ENCODE data around the gene LETM1. TPM values are rescaled to one million over a fixed set of nuclear protein-coding genes. Genes with fewer than 3 reads are reported as not detected.

The LETM1 gene
- total and polyA plus RNA-seq, 5 donors from 2014 or later, result 10.3 to 41.8 (median 12.4) TPM

DNA sequence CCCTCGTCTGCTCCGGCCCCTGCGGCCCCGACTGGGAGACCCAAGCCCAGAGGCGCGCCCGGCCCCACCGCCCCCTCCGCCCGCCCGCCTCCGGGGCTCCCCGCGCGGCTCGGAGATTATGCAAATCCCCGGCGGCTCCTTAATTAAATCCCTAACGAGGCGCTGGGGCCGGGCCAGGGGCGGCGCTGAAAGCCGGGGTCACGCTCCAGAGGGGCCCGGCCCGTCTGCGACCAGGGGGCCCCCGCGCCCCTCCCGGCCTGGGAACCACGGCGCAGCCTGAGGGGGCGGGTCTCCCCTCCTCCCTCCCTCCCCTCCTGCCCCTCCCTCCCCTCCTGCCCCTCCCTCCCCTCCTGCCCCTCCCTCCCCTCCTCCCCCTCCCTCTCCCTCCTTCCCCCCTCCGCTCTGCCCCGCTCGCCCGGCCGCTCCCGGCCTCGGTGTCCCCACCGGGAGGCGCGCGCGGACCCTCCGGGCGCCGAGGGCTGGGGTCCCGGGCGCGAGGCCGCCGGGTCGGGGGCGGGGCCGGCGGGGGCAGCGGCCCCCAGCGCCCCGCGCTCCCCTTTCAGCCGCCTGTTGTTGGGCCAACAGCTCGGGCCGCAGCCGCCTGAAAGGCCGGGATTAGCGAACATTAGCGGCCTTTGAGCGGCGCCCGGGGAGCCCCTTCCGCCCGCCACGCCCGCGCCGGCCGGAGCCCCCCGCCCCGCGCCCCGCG is 88.7 kb downstream of the LETM1 start:
- Histone ChIP-seq H3K27me3 (ENCODE audit: control insufficient read depth, insufficient read depth, low read length) (no peaks in the 10 kb centered on the region), H3K36me3 (ENCODE audit: control insufficient read depth, insufficient read depth, low read length) (no peaks in the 10 kb centered on the region), H3K4me3 (ENCODE audit: low read depth, low read length) (no peak overlapping the region), H3K4me1 (ENCODE audit: control insufficient read depth, insufficient read depth, low read length, poor library complexity, severe bottlenecking) (peaks cover 5% of the 10 kb centered on the region), H3K27ac (ENCODE audit: insufficient read depth, low read length, poor library complexity, severe bottlenecking) (no peak overlapping the region), H3K9me3 (ENCODE audit: control insufficient read depth in 2 of 2, low read length in 2 of 2) (no peaks in the 10 kb centered on the region)
- H3K36me3 Mint-ChIP-seq, result no peaks in the 10 kb centered on the region
- H3K4me3 Mint-ChIP-seq, result no peak overlapping the region
- H3K4me1 Mint-ChIP-seq, result peaks cover 0 to 7% (median 0%) of the 10 kb centered on the region in 4 donors
- no peak for DNase-seq
- ATAC-seq (ENCODE audit: low read depth in 2 of 2), result no peak
- H3K27me3 Mint-ChIP-seq, result peaks cover 11% of the 10 kb centered on the region
- no peaks in the 10 kb centered on the region for H3K9me3 Mint-ChIP-seq
- no peak overlapping the region for H3K27ac Mint-ChIP-seq

DNA sequence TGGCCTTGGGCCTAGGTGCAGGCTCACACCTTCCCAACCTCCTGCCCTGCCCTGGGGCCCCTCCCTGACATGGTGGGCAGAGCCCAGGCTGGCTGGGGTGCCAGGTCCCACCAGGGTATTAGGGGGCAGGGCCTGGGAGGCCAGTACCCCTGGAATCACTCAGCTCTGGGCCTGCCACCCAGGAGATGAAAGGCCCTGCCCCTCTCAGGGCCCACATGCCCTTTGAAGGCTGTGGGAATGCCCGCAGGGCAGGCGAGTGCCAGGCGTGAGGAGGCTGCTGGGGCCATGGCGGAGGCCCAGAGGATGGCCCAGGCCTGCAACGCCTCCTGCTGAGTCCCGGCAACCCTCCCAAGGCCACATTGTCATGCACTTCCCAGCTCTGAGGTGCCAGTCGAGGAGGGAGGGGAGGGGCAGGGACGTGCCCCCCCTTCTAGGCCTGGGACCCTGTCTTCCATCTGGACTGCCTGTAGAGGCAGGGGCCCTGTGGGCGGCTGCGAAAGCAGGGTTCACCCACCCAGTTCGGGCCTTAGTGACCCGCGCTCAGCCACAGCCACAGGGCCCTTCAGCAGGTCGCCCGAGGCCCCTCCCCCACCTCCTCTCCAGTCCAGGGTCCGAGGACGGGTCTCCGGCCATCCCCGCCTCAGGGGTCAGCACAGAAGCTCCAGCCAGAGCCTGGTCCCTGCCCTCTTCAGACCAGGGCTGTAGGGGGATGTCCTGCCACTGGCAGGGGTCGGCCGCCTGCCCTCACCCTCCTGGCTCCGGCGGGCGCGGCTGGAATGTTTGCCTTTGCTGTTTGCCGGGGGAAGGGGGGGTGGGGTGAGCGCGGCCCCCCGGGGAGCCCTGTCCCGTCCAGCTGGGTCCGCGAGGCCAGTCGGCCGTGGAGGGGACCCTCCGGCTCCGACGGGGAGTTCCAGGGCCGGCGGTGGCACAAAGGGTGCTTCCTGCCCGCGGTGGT is 89.6 kb downstream of the LETM1 start:
- no peaks in the 10 kb centered on the region for H3K27me3 ChIP-seq (ENCODE audit: control insufficient read depth, insufficient read depth, low read length)
- H3K9me3 Mint-ChIP-seq, result no peaks in the 10 kb centered on the region
- H3K4me3 Mint-ChIP-seq, result no peak overlapping the region

DNA sequence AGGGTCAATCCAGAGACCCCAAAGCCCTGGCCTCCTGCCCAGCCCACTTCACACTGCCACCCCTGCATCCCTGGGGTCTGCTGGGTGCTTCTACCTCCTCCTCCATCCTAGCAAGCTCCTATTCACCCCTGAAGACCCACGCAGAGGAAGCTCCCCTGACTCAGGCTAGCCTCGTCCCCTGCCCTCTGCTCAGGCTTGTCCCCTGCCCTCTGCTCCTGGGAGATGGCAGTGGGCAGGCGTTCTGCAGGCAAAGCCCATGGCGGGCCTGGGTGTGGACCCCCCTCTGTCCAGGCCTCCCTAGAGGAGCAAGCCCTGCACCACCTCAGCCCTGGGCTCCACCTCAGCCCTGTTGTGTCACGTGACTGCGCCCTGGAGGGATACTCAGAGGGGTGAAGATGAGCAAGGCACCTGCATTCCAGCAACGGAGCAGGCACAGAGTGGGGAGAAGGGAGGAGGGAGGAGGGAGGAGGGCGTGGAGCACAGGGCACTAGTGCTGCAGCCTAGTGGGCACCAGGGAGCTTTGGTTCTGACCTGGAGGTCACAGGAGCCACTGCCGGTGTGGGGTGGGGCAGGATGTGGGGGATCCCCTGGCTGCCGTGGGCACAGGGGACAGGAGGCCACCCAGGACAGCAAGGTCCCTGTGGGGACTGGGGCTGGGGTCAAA is 90.4 kb downstream of the LETM1 start:
- H3K4me3 ChIP-seq (ENCODE audit: low read depth, low read length), result no peak overlapping the region
- H3K36me3 Mint-ChIP-seq, result no peaks in the 10 kb centered on the region

More for the DNA sequence above, 89.6 kb downstream of the LETM1 start:
- Histone ChIP-seq H3K9me3 (ENCODE audit: control insufficient read depth in 2 of 2, low read length in 2 of 2) (no peaks in the 10 kb centered on the region), H3K4me1 (ENCODE audit: control insufficient read depth, insufficient read depth, low read length, poor library complexity, severe bottlenecking) (peaks cover 5% of the 10 kb centered on the region), H3K36me3 (ENCODE audit: control insufficient read depth, insufficient read depth, low read length) (no peaks in the 10 kb centered on the region), H3K4me3 (ENCODE audit: low read depth, low read length) (no peak overlapping the region), H3K27ac (ENCODE audit: insufficient read depth, low read length, poor library complexity, severe bottlenecking) (no peak overlapping the region)
- Mint-ChIP-seq H3K27me3 (peaks cover 11% of the 10 kb centered on the region), H3K36me3 (no peaks in the 10 kb centered on the region), H3K4me1 (peaks cover 0 to 7% (median 0%) of the 10 kb centered on the region in 4 donors), H3K27ac (no peak overlapping the region)
- DNase-seq (no peak), ATAC-seq (ENCODE audit: low read depth in 2 of 2) (no peak)

DNA sequence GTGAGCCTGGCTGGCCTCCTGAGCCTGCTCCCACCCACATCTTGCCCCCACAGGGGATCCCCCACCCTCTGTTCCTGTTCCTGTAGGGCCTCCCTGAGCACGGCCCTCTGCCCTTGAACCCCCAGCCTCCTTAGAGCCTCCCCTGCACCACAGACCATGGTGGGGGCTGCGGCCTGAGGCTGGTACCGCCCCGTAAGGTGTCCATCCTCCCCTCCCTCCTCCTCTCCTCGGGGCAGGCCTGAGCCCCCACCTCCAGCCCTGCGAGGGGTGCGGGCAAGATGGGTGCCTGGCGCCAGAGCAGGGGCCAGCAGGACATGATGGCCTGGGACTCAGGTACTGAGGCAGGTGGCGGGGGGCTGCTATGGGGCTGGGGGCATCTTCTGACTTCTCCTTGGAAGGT is 91.3 kb downstream of the LETM1 start:
- no peak for DNase-seq
- ATAC-seq (ENCODE audit: low read depth in 2 of 2), result no peak
- no peaks in the 10 kb centered on the region for H3K36me3 ChIP-seq (ENCODE audit: control insufficient read depth, insufficient read depth, low read length)
- H3K9me3 ChIP-seq (ENCODE audit: control insufficient read depth in 2 of 2, low read length in 2 of 2), result no peaks in the 10 kb centered on the region
- Mint-ChIP-seq H3K4me3 (no peak overlapping the region), H3K27ac (no peak overlapping the region), H3K27me3 (peaks cover 11% of the 10 kb centered on the region), H3K36me3 (no peaks in the 10 kb centered on the region), H3K9me3 (no peaks in the 10 kb centered on the region), H3K4me1 (peaks cover 0 to 7% (median 0%) of the 10 kb centered on the region in 4 donors)
- peaks cover 5% of the 10 kb centered on the region for H3K4me1 ChIP-seq (ENCODE audit: control insufficient read depth, insufficient read depth, low read length, poor library complexity, severe bottlenecking)
- H3K27me3 ChIP-seq (ENCODE audit: control insufficient read depth, insufficient read depth, low read length), result no peaks in the 10 kb centered on the region
- H3K27ac ChIP-seq (ENCODE audit: insufficient read depth, low read length, poor library complexity, severe bottlenecking), result no peak overlapping the region
- no peak overlapping the region for H3K4me3 ChIP-seq (ENCODE audit: low read depth, low read length)

More for the DNA sequence above, 90.4 kb downstream of the LETM1 start:
- no peaks in the 10 kb centered on the region for H3K9me3 Mint-ChIP-seq
- DNase-seq, result no peak
- no peaks in the 10 kb centered on the region for H3K9me3 ChIP-seq (ENCODE audit: control insufficient read depth in 2 of 2, low read length in 2 of 2)
- peaks cover 5% of the 10 kb centered on the region for H3K4me1 ChIP-seq (ENCODE audit: control insufficient read depth, insufficient read depth, low read length, poor library complexity, severe bottlenecking)
- no peak overlapping the region for H3K27ac ChIP-seq (ENCODE audit: insufficient read depth, low read length, poor library complexity, severe bottlenecking)
- H3K36me3 ChIP-seq (ENCODE audit: control insufficient read depth, insufficient read depth, low read length), result no peaks in the 10 kb centered on the region
- peak overlapping the region in 1 of 4 donors; percentile 38 for H3K4me3 Mint-ChIP-seq
- peaks cover 11% of the 10 kb centered on the region for H3K27me3 Mint-ChIP-seq
- peak; percentile 8 to 15 for ATAC-seq (ENCODE audit: low read depth in 2 of 2)
- H3K27me3 ChIP-seq (ENCODE audit: control insufficient read depth, insufficient read depth, low read length), result no peaks in the 10 kb centered on the region
- peaks cover 0 to 7% (median 0%) of the 10 kb centered on the region in 4 donors for H3K4me1 Mint-ChIP-seq
- H3K27ac Mint-ChIP-seq, result peak overlapping the region in 1 of 3 donors; percentile 25

DNA sequence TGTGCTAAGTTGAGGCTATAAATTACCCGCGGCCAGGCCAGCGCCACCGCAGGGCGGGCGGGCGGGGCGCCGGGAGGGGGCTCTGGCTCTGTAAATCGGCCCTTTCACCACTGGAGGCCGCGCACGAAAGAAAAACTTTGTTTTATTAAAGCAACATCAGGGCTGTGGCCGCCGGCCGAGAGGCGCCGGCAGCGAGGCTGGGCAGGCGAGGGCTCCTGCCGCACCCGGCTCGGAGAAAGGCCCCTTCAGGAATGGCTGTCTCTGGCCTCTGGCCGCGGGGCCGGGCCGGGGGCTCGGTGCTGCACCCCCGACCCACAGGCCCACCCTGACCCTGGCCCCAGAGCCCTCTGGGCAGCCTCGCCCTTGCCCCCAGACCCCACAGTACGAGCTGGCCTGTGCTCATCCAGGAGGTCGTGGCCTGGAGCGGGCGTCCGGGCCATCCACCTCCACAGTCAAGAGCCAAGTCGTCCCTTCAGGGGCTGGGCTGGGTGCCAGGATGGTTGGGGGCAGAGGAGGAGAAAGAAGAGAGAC is 92.3 kb downstream of the LETM1 start:
- no peak for DNase-seq
- Mint-ChIP-seq H3K36me3 (no peaks in the 10 kb centered on the region), H3K27ac (no peak overlapping the region), H3K9me3 (no peaks in the 10 kb centered on the region), H3K4me3 (no peak overlapping the region), H3K27me3 (peaks cover 11% of the 10 kb centered on the region), H3K4me1 (peaks cover 0 to 7% (median 0%) of the 10 kb centered on the region in 4 donors)
- Histone ChIP-seq H3K4me1 (ENCODE audit: control insufficient read depth, insufficient read depth, low read length, poor library complexity, severe bottlenecking) (peaks cover 5% of the 10 kb centered on the region), H3K36me3 (ENCODE audit: control insufficient read depth, insufficient read depth, low read length) (no peaks in the 10 kb centered on the region), H3K27me3 (ENCODE audit: control insufficient read depth, insufficient read depth, low read length) (no peaks in the 10 kb centered on the region), H3K4me3 (ENCODE audit: low read depth, low read length) (no peak overlapping the region), H3K27ac (ENCODE audit: insufficient read depth, low read length, poor library complexity, severe bottlenecking) (no peak overlapping the region), H3K9me3 (ENCODE audit: control insufficient read depth in 2 of 2, low read length in 2 of 2) (no peaks in the 10 kb centered on the region)
- no peak for ATAC-seq (ENCODE audit: low read depth in 2 of 2)

DNA sequence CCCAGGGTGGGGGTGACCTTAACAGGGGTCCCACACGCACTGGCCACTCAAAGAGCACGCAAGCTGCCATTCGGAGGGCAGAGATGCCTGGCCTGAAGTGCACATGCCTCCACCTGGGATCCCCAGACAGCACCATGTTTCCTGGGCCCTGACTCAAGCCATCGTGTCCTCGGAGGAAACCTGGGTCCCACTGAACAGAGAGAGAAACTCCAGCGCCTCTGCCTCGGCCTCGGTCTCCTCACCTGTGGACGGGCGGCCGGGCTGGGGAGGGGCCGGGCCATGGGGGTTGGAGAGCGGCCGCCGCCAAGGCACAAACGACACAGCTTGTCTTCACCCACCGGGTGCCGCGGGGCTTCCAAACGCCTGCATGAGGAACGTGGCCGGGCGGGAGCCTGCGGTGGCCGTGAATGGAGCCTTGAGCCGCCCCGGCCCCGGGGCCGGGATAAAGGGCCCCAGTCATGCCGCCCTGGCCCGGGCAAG is 92.8 kb downstream of the LETM1 start:
- Histone ChIP-seq H3K4me3 (ENCODE audit: low read depth, low read length) (no peak overlapping the region), H3K9me3 (ENCODE audit: control insufficient read depth in 2 of 2, low read length in 2 of 2) (no peaks in the 10 kb centered on the region), H3K4me1 (ENCODE audit: control insufficient read depth, insufficient read depth, low read length, poor library complexity, severe bottlenecking) (peaks cover 5% of the 10 kb centered on the region), H3K36me3 (ENCODE audit: control insufficient read depth, insufficient read depth, low read length) (no peaks in the 10 kb centered on the region), H3K27me3 (ENCODE audit: control insufficient read depth, insufficient read depth, low read length) (no peaks in the 10 kb centered on the region), H3K27ac (ENCODE audit: insufficient read depth, low read length, poor library complexity, severe bottlenecking) (no peak overlapping the region)
- Mint-ChIP-seq H3K4me1 (peaks cover 0 to 3% (median 0%) of the 10 kb centered on the region in 4 donors), H3K9me3 (no peaks in the 10 kb centered on the region), H3K36me3 (no peaks in the 10 kb centered on the region), H3K27me3 (peaks cover 11% of the 10 kb centered on the region), H3K4me3 (no peak overlapping the region), H3K27ac (no peak overlapping the region)
- ATAC-seq (ENCODE audit: low read depth in 2 of 2) (no peak), DNase-seq (no peak)

DNA sequence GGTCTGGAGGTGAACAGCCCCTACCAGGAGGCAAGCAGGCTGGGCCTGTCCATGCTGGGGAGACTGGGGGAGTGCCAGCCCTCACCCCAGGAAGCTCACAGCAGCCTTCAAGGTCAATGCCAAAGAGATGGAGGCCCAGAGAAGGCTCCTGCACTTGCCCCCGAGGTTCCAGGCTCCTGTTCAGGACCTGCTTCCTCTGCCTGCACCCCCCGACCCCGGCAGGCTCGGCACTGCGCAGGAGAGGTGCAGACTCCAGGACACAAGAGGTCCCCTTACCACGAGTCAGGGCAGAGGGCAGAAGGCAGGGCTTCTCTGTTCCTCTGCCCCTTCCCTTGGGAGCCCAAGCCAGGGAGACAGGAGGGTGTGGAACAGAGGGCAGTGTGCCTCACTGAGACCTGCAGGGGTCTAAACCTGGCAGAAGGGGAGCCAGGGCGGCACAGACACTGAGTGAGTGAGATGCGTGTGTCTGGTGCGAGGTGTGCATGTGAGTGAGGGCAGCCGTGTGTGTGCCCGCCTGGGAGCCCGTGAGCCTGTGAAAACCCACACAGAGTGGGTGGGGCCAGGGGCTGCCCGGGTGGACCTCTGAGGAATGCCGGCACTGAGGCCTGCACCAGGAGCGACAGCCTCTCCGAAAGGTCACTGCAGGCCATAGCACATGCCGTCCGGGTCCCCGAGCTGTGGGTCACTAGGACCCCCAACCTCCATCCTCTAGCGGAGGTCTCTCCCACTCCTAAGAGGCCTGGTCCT is 93.5 kb downstream of the LETM1 start:
- no peak overlapping the region for H3K27ac Mint-ChIP-seq
- no peaks in the 10 kb centered on the region for H3K36me3 Mint-ChIP-seq
- DNase-seq, result no peak
- no peaks in the 10 kb centered on the region for H3K27me3 ChIP-seq (ENCODE audit: control insufficient read depth, insufficient read depth, low read length)
- H3K4me1 Mint-ChIP-seq, result no peaks in the 10 kb centered on the region
- H3K27me3 Mint-ChIP-seq, result peaks cover 11% of the 10 kb centered on the region
- ATAC-seq (ENCODE audit: low read depth in 2 of 2), result no peak
- H3K9me3 ChIP-seq (ENCODE audit: control insufficient read depth in 2 of 2, low read length in 2 of 2), result no peaks in the 10 kb centered on the region
- no peak overlapping the region for H3K4me3 Mint-ChIP-seq
- no peaks in the 10 kb centered on the region for H3K36me3 ChIP-seq (ENCODE audit: control insufficient read depth, insufficient read depth, low read length)
- no peaks in the 10 kb centered on the region for H3K9me3 Mint-ChIP-seq
- H3K27ac ChIP-seq (ENCODE audit: insufficient read depth, low read length, poor library complexity, severe bottlenecking), result no peak overlapping the region
- H3K4me3 ChIP-seq (ENCODE audit: low read depth, low read length), result no peak overlapping the region
- H3K4me1 ChIP-seq (ENCODE audit: control insufficient read depth, insufficient read depth, low read length, poor library complexity, severe bottlenecking), result peaks cover 5% of the 10 kb centered on the region
